ENCODE measurements around the gene RBM39.
"Not testable (repeated sequence)": the region's sequence is repeated elsewhere in the genome, so short reads cannot be mapped to it uniquely, and the experiment has no call there.

Gene RBM39

DNA sequence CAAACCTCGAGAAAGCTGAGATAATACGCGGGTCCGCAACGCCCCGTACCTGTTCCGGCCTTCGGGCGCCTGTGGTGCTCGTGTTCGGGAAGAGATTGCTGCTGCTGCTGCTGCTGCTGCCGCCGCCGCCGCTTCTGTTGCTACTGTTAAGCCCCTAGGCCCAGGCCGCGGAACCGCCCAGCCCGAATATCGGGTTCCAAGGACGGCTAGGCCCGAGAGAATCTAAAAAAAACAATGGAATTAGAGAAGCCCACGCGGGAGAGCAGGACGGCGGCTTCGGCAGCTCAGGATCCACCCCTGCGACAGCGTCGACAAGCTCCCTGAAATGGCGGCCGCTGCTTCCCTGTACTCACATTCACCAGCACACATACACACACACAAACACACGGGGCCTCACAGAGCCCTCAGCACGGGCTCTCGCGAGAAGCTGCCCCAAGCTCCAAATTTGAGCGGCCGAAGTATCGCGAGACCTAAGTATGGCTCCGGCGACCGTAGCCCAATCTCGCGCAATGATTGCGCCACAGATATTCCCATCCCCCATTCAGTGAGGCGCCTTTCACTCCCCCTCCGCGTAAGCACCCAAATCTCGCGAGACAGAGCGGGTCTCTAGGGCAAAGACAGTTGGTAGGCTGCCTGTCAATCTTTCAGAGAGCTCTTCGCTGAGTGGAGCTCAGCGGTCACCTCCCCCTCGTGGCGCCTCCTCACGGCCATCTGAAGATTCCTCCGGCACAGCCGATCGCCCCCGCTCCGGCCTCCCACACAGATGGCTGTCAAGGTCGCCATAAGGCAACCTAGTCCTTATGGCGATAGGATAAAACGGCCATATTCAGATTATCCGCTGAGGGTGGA, at the start of gene RBM39:
RBM39 (minus strand) TSS at position 369 of the 849 bp plus-strand sequence. CDS start 1,386 bp downstream, outside the sequence.
- DNase-seq, result peak; percentile 98 to 99

DNA sequence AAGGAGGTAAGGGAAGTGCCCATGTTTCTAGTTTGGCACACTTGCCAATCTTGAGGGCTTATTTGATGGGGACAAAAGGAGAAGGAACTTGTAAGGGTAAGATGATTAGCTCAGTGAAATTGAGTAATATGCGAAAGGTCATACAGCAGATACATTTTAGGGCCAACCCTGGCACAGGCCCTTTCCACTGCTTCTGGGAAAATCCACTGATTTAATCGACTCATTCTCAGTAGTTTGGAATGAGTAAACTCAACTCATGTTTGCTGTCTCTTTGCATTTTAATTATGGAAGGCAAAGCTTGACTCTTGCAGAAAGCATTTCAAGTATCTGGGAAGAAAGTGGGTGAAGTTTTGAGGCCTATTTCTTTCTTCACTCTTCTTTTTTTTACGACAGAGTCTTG, 49.8 kb upstream of the RBM39 start:
- no peak for DNase-seq

DNA sequence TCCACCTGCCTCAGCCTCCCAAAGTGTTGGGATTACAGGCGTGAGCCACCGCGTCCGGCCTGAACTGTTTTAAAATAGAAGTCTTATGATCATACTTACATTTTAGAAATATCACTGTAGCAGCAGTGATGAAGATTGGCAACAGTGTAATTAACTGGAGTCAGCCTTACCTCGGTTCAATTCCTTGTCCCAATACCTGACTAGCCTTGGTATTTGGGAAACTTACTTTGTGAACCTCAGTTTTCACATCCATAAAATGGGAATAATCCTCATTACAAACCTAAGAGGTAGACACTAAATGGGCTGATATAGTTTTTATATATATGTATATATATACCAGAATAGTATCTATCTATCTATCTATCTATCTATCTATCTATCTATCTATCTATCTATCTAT, 49.0 kb upstream of the RBM39 start:
- DNase-seq, result no peak

DNA sequence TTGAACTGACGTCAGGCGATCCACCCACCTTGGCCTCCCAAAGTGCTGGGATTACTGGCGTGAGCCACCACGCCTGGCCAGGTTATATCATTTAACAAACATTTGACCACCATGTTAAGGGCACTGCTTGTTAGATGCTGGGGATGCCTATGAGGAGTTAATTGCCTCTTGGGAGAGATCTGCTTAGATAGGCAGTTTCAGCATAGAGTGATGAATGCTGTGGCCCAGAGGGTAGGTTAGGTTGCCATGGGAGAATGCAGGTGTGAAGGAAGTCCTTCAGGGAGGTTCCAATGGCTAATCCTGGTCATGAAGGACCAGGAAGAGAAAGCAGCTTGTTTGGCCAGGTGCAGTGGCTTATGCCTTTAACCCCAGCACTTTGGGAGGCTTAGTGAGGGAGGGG, 46.7 kb upstream of the RBM39 start:
- no peak for DNase-seq

DNA sequence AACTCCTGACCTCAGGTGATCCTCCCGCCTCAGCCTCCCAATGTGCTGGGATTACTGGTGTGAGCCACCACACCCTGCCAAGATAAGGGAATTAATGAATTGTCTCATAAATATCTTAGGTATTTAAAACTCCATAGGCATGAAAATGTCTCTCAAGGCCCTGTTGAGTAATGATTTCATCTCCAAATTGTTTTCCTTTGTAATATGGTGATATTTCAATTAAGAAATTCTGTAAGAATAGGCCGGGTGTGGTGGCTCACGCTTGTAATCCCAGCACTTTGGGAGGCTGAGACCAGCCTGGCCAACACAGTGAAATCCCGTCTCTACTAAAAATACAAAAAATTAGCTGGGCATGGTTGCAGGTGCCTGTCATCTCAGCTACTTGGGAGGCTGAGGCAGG, 43.5 kb upstream of the RBM39 start:
- not testable (repeated sequence) for DNase-seq

- not testable (repeated sequence) for DNase-seq
Observed at GRCh38 chr20:35783811-35784210, 41.8 kb upstream of the RBM39 start.

GRCh38 chr20:35776513-35777101, 34.5 kb upstream of the RBM39 start:
- no peak for DNase-seq

DNA sequence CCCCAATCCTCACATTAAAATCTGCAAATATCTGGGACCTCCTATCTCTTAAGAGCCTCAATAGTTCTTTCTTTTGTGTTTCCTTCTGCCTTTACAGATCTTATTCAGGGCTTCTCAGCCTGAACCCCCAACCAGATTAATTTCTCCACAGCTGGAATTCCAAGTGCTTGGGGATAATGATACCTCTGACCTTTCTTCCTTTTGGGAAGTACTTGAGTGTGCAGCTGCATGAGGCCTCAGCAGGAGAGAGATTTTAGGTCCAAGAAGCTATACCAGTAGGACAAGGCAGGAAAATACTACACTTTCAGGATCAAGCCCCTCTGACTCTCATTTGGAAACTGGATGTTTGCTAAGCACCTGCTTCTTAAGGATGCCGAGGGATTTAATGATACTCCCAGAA, 32.3 kb upstream of the RBM39 start:
- DNase-seq, result no peak

DNA sequence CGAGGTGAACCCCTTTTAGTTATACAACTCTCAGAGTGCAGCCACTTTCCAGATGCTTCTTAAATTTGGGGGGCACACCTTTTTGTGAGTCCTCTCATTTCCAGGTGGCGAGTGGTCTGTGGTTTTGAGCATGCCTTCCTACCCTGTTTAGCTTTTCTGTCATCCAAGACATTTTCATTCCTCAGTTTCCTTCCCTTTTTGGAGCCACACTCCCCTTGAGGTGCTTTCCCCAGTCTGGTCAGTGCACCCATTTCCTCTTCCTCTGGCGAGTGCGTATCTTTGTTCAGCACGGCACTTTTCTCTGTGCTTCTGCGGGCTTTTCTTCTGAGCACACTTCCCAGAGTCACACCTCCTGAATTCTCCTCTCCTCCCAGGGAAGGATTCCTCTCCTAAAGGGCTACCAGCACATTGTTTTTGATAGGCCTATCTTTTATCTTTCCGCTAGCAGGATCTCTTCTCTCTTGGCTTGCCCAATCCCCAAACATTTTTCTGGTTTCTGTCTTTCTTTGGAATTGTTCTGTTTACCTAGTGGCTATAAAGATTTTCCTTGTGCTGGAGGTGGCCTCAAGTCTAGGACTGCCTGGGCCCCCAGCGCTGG, 31.2 kb upstream of the RBM39 start:
- peak; percentile 46 to 55 for DNase-seq

DNA sequence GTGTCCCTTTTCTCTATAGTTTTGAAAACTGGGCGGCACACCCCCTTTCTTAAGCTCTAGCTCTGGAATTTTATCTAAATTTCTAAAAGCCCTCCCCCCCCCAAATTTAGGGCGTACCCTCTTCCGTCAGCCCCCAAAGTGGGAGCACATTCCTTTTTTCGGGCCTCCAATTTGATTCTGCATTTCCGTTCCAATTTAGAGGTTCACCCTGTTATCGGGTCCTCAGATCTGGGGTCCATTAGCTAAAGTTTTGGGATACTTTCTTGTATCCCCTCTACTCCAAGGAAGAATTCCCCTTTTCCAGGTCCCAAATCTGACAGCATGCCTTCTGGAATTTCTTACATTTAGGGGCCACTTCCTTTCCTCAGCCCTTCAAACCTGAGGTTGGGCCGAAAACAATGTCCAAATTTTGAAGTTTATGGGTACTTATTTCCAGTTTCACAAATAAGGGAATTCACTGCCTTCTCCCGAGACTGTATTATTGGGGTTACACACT, 30.6 kb upstream of the RBM39 start:
- no peak for DNase-seq

DNA sequence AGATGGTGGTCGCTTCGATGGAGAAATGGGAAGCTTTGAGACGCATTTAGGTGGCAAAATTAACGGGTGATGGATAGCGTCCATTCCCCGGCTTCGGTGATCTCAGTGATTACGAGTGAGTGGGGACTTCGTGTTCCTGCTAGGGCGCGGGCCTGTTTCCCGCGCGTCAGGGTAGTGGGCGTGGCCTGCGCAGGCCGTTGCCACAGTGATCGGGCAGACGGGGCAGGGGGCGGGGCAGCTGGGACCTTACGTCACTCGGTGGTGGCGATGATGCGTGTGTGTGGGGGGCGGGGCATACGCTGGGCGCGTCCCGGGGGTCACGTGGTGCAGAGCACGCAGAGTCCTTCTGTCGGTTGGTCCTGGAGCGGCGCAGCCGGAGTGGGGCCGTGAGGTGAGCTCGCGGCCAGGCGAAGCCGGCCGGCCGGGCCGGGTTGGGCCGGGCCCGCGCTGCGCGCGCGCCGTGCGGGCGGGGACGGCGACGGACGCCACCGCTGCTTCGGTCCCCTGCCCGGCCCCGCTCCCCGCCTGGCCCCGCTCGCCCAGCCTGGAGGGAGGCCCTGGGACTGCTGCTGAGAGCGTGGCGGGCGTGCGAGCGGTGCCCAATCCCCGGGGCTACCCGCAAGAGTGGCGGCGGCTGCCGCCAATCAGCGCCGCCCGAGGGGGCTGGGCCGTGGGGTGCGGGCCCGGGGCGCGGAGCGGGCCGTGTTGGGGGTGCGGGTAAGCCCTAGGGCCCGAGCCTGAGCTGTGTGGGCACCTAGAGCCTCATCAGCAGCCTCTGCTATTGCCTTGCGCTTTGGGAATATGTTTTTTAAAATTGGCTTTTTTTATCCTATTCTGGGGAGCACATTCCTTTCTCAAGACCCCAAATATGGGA, 29.9 kb upstream of the RBM39 start, which contains the start of gene PHF20:
PHF20 (plus strand) TSS at position 327 of the 874 bp plus-strand sequence. CDS start 29,508 bp downstream, outside the sequence.
- DNase-seq, result peak; percentile 99 to 100

- DNase-seq, result no peak
Observed at GRCh38 chr20:35771367-35771688, 29.3 kb upstream of the RBM39 start.

DNA sequence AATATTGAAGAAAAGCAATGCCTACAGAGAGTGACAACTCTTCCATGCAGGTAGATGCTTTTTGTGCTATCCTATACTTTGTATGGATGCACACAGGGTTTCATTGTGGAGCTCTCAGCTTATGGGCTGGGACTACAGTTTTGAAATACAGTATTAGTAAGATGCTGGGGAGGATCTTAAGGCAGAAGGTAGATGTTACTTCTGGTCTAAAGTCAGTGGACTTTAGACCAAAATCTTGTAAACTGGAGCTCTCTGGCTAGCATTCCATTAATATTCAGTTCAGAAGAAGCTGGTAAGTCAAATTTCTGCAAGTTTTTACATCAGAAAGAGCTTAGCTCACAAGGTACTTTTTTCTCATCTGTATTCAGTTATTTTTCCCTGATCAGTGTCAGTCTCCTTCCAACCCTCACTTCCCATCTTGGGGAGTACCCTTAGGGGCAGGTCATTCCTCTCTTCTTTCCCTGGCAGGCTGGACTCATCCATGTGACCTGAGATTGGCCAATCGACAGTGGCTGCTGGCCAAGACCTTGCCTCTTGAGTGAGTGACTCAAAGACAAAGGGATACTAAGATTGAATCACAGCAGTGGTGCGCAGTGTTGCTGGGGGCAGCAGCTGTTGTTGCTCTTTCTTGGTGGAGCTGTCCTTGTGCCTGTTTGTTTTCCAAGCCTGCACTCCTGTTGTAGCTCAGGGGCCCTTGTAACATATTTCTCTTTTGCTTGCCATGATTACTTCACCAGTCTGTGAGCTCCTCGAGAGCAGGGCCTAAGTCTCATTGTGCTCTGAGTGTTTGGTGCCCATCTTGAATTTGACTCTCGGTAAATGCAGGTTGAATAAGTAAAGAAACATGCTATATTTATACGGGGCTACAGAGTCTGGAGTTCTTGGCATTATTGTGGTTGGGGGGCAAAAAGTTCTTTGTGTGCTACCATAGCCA, 26.9 kb upstream of the RBM39 start:
- peak; percentile 66 to 69 for DNase-seq

DNA sequence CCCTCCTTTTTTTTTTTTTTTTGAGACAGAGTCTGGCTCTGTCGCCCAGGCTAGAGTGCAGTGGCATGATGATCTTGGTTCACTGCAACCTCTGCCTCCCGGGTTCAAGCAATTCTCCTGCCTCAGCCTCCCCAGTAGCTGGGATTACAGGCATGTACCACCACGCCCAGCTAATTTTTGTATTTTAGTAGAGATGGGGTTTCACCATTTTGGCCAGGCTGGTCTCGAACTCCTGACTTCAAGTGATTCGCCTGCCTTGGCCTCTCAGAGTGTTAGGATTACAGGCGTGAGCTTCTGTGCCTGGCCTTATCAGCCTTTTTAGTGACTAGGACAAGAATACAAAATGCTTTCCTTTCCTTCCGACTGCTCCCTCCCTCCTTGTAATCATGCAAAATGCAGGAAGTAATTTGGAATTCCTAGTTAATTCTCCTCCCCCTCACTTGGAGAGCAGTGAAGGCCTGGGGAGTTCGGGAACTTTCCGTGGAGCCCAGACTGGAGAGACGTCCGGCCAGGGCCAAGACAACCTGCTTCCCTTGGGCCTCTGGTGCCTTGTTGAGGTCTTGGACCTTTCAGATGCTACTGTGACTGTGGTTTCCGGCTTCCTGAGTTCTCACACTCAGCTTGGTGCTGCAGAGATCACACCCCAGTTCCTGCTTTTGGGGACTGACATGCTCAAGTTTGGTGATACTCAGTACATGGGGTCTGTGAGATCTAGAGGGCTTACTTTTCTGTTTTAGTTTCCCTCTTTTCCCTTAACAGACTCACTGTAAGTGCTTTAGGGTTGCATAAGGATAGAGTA, 25.8 kb upstream of the RBM39 start:
- peak; percentile 66 for DNase-seq

GRCh38 chr20:35766843-35767242, 24.8 kb upstream of the RBM39 start:
- no peak for DNase-seq

- DNase-seq, result not testable (repeated sequence)
Observed at GRCh38 chr20:35764936-35765335, 22.9 kb upstream of the RBM39 start.

DNA sequence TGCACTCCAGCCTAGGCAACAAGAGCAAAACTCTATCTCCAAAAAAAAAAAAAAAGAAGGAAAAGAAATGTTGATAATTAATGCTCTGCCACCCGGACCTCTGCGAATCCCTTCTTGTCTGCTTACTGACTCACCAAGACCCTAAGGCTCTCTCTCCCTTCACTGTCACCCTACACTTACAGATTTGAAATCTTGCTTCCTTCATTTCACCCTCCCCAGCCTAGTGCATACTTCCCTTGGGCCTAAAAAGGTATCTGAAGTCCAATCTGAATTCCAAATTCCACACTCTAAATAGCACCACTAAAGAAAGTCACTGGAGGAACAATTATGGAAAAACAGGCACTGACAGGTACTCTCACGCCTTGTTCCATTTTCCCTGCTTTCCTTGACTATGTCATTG, 20.4 kb upstream of the RBM39 start:
- DNase-seq, result no peak

GRCh38 chr20:35761548-35761947, 19.5 kb upstream of the RBM39 start:
- not testable (repeated sequence) for DNase-seq

- no peak for DNase-seq
Observed at GRCh38 chr20:35757098-35757705, 15.1 kb upstream of the RBM39 start.

DNA sequence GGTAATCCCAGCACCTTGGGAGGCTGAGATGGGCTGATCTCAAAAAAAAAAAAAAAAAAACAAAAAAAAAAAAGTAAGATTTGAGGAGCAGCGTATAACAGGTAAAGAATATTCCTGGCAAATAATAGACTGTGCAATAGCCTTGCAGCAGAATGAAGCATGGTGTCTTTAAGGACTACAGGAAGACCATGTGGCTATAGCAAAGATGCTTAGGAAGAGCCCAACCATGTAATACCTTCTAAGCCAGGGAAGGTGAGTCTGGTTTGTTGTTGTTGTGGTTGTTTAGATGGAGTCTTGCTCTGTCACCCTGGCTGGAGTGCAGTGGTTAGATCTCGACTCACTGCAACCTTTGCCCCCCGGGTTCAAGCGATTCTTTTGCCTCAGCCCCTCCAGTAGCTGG, 14.3 kb upstream of the RBM39 start:
- DNase-seq, result no peak
